Mesendoderm (in vitro differentiated cells): ENCODE results near the gene GNL2.
"Not testable (repeated sequence)": the region's sequence is repeated elsewhere in the genome, so short reads cannot be mapped to it uniquely, and the experiment has no call there.

Experiments used
- DNase-seq: peaks from one replicate; pipeline ENCODE4 v3.0.0; 2013
- H2AK5ac ChIP-seq: 2 replicates; pipeline ENCODE4 v1.6.1; 2013; ENCODE audit warnings: low read length, inconsistent platforms
- H2BK120ac ChIP-seq: 2 replicates; pipeline ENCODE4 v1.6.1; 2013; ENCODE audit warnings: low read depth, mild to moderate bottlenecking, low read length, moderate library complexity, mixed read lengths
- H2BK15ac ChIP-seq: replicated peaks from 2 replicates; pipeline ENCODE4 v1.6.1; 2013; ENCODE audit warnings: low read depth, mild to moderate bottlenecking, moderate library complexity
- H2BK5ac ChIP-seq: 2 replicates; pipeline ENCODE4 v1.6.1; 2013; ENCODE audit warnings: low read length, inconsistent platforms
- H3K18ac ChIP-seq: 2 replicates; pipeline ENCODE4 v1.6.1; 2013; ENCODE audit warnings: mild to moderate bottlenecking, low read length, mixed read lengths
- H3K23ac ChIP-seq: one replicate; pipeline ENCODE4 v1.6.1; 2013; ENCODE audit warnings: low read length
- H3K27ac ChIP-seq: 2 replicates; pipeline ENCODE4 v1.5.1; 2013; ENCODE audit warnings: low read depth, mild to moderate bottlenecking, inconsistent platforms, low read length, moderate library complexity
- H3K27me3 ChIP-seq: 2 replicates; pipeline ENCODE4 v1.6.1; 2013; ENCODE audit warnings: low read length, control low read depth, mild to moderate bottlenecking, inconsistent platforms; ENCODE audit not compliant: insufficient read depth, poor library complexity
- H3K36me3 ChIP-seq: 2 replicates; pipeline ENCODE4 v1.6.1; 2013; ENCODE audit warnings: low read length, inconsistent platforms; ENCODE audit not compliant: control insufficient read depth, insufficient read depth
- H3K4ac ChIP-seq: one replicate; pipeline ENCODE4 v1.6.1; 2013; ENCODE audit warnings: low read depth, mild to moderate bottlenecking, low read length, moderate library complexity
- H3K4me1 ChIP-seq: 2 replicates; pipeline ENCODE4 v1.6.1; 2013; ENCODE audit warnings: low read depth, low read length, inconsistent platforms; ENCODE audit not compliant: control insufficient read depth
- H3K4me2 ChIP-seq: 2 replicates; pipeline ENCODE4 v1.6.1; 2013; ENCODE audit warnings: low read length
- H3K4me3 ChIP-seq: 2 replicates; pipeline ENCODE4 v1.5.1; 2013; ENCODE audit warnings: mild to moderate bottlenecking, low read length
- H3K56ac ChIP-seq: one replicate; pipeline ENCODE4 v1.6.1; 2013; ENCODE audit warnings: low read length
- H3K79me1 ChIP-seq: 2 replicates; pipeline ENCODE4 v1.6.1; 2013; ENCODE audit warnings: low read length, inconsistent platforms
- H3K79me2 ChIP-seq: 2 replicates; pipeline ENCODE4 v1.6.1; 2013; ENCODE audit warnings: mild to moderate bottlenecking, low read length; ENCODE audit not compliant: control insufficient read depth, insufficient read depth
- H3K9ac ChIP-seq: 2 replicates; pipeline ENCODE4 v1.6.1; 2013; ENCODE audit warnings: low read length, inconsistent platforms
- H4K5ac ChIP-seq: one replicate; pipeline ENCODE4 v1.6.1; 2013; ENCODE audit warnings: low read length
- H4K8ac ChIP-seq: one replicate; pipeline ENCODE4 v1.6.1; 2013; ENCODE audit warnings: low read depth, mild to moderate bottlenecking, control low read depth, low read length, moderate library complexity
- WGBS: extraction: QIAGEN DNeasy Blood & Tissue Kit; methylation state at CpG from one replicate; pipeline ENCODE4 v1.1.7; 2013; ENCODE audit warnings: low lambda C conversion rate, missing lambda C conversion rate; ENCODE audit not compliant: insufficient coverage; ENCODE audit errors: extremely low coverage; 5-methylcytosine and 5-hydroxymethylcytosine counted together

GNL2 gene

DNA sequence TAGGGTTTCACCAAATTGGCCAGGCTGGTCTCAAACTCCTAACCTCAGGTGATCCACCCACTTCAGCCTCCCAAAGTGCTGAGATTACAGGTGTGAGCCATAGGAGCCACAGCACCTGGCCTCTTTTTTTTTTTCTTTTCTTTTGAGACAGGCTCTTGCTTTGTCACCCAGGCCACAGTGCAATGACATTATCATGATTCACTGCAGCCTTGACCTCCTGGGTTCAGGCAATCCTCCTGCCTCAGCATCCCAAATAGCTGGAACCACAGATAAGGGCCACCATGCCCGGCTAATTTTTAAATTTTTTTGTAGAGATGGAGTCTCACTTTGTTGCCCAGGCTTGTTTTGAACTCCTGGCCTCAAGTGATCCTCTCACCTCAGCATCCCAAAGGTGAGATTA lies 65.8 kb downstream of the GNL2 start:
- WGBS, result no CpG with 5 or more reads among the region's 1 CpG
- H3K4me1 ChIP-seq, H3K4me2 ChIP-seq: not testable (repeated sequence)

DNA sequence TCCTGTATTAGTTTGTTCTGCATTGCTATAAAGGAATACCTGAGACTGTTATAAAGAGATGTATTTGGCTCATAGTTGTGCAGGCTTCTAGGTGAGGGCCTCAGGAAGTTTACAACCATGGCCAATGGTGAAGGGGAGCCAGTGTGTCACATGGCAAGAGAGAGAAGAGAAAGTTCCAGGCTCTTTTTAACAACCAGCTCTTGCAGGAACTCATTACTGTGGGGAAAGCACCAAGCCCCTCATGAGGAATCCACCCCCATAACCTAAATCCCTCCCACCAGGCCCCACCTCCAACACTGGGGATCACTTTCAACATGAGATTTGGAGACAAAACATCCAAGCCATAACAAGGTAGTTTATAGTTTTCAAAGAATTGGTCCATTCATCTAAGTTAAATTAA lies 76.1 kb downstream of the GNL2 start:
- Histone ChIP-seq H3K18ac (no peak overlapping the region), H3K4me3 (no peak overlapping the region), H3K4me1 (no peaks in the 10 kb centered on the region), H3K23ac (no peak overlapping the region), H3K79me1 (no peaks in the 10 kb centered on the region), H2BK15ac (no peak overlapping the region), H3K4ac (no peak overlapping the region), H3K9ac (no peak overlapping the region), H2BK5ac (no peak overlapping the region), H3K36me3 (no peaks in the 10 kb centered on the region), H3K56ac (no peak overlapping the region), H3K27ac (no peak overlapping the region), H2BK120ac (no peak overlapping the region), H2AK5ac (no peak overlapping the region), H4K8ac (no peak overlapping the region), H3K27me3 (no peaks in the 10 kb centered on the region), H4K5ac (no peak overlapping the region), H3K79me2 (no peaks in the 10 kb centered on the region), H3K4me2 (no peak overlapping the region)
- DNase-seq, result no peak

More for the DNA sequence above, 65.8 kb downstream of the GNL2 start:
- H3K79me1 ChIP-seq, H3K23ac ChIP-seq, H3K9ac ChIP-seq, H3K4ac ChIP-seq, DNase-seq, H3K18ac ChIP-seq, H2AK5ac ChIP-seq, H3K56ac ChIP-seq, H2BK15ac ChIP-seq, H2BK120ac ChIP-seq, H4K5ac ChIP-seq, H3K79me2 ChIP-seq, H3K27ac ChIP-seq, H3K4me3 ChIP-seq, H3K36me3 ChIP-seq, H2BK5ac ChIP-seq, H4K8ac ChIP-seq, H3K27me3 ChIP-seq: not testable (repeated sequence)

DNA sequence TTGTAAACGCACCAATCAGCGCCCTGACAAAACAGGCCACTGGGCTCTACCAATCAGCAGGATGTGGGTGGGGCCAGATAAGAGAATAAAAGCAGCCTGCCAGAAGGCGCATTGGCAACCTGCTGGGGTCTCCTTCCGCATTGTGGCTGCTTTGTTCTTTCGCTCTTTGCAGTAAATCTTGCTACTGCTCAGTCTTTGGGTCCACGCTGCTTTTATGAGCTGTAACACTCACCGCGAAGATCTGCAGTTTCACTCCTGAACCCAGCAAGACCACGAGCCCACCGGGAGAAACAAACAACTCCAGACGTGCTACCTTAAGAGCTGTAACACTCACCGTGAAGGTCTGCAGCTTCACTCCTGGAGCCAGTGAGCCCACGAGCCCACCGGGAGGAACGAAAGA lies 76.8 kb downstream of the GNL2 start:
- DNase-seq, H3K4me2 ChIP-seq, H4K5ac ChIP-seq, H3K79me1 ChIP-seq, H2AK5ac ChIP-seq, H3K56ac ChIP-seq, H3K79me2 ChIP-seq, H3K23ac ChIP-seq, H2BK15ac ChIP-seq, H3K9ac ChIP-seq, H4K8ac ChIP-seq, H3K36me3 ChIP-seq, H3K27me3 ChIP-seq, H2BK120ac ChIP-seq, H3K27ac ChIP-seq, H3K4me3 ChIP-seq, H3K4ac ChIP-seq, H3K18ac ChIP-seq, H3K4me1 ChIP-seq, H2BK5ac ChIP-seq: not testable (repeated sequence)
- no CpG with 5 or more reads among the region's 15 CpGs for WGBS

DNA sequence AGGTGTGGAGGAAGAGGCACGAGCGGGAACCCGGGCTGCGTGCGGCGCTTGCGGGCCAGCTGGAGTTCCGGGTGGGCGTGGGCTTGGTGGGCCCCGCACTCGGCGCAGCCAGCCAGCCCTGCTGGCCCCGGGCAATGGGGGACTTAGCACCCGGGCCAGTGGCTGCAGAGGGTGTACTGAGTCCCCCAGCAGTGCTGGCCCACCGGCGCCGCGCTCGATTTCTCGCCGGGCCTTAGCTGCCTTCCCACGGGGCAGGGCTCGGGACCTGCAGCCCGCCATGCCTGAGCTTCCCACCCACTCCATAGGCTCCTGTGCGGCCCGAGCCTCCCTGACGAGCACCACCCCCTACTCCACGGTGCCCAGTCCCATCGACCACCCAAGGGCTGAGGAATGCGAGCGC lies 77.5 kb downstream of the GNL2 start:
- not testable (repeated sequence) for H3K27ac ChIP-seq, H3K18ac ChIP-seq, H3K79me2 ChIP-seq, H4K5ac ChIP-seq, H3K56ac ChIP-seq, H3K4me1 ChIP-seq, H3K79me1 ChIP-seq, H2AK5ac ChIP-seq, H3K4me3 ChIP-seq, H2BK120ac ChIP-seq, H3K4me2 ChIP-seq, H3K36me3 ChIP-seq, H2BK5ac ChIP-seq, H2BK15ac ChIP-seq, H3K23ac ChIP-seq, H4K8ac ChIP-seq, H3K27me3 ChIP-seq, DNase-seq, H3K4ac ChIP-seq, H3K9ac ChIP-seq
- WGBS, result no CpG with 5 or more reads among the region's 31 CpGs

DNA sequence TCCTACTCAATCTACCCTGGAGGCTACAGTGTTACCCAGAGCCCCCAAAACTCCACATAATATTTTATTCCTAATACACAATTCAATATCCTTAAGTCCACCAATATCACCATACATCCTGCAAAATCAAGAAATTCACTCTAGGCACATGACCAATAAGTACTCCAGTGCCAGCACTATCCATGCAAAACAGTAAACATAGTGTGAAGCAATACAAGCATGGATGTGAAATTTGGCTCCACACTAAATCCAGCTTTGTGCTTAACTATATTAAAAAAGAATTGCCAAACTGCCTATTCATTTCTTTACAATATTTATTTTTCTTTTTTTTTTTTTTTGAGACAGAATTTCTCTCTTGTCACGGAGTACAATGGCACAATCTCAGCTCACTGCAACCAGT lies 78.2 kb downstream of the GNL2 start:
- no peaks in the 10 kb centered on the region for H3K27me3 ChIP-seq
- H2BK15ac ChIP-seq, result no peak overlapping the region
- no peak overlapping the region for H3K27ac ChIP-seq
- peaks cover 3% of the 10 kb centered on the region for H3K4me1 ChIP-seq
- H3K4me3 ChIP-seq, result no peak overlapping the region
- no peaks in the 10 kb centered on the region for H3K79me2 ChIP-seq
- H3K9ac ChIP-seq, result no peak overlapping the region
- no peak for DNase-seq
- no peak overlapping the region for H2BK5ac ChIP-seq
- H3K23ac ChIP-seq, result no peak overlapping the region
- no peak overlapping the region for H3K18ac ChIP-seq
- H3K4ac ChIP-seq, result no peak overlapping the region
- H2BK120ac ChIP-seq, result no peak overlapping the region
- peaks cover 3% of the 10 kb centered on the region for H3K79me1 ChIP-seq
- H3K36me3 ChIP-seq, result no peaks in the 10 kb centered on the region
- WGBS, result no CpG with 5 or more reads among the region's 1 CpG
- no peak overlapping the region for H3K56ac ChIP-seq
- no peak overlapping the region for H4K8ac ChIP-seq
- no peak overlapping the region for H3K4me2 ChIP-seq
- H2AK5ac ChIP-seq, result no peak overlapping the region
- no peak overlapping the region for H4K5ac ChIP-seq
